MCF 10A (cell line): Measurements from ENCODE around the gene GRIK1. TPM values are rescaled to one million over a fixed set of nuclear protein-coding genes. Genes with fewer than 3 reads are reported as not detected.

Source experiments
- BruUV-seq: library from RNA; stranded (reverse); fragments of 400-500 nt; replicated peaks from 2 replicates; lab custom pipeline; 2021; lab: Mats Ljungman, UMichigan
- CTCF ChIA-PET: fragments of 300-600 bp; sonication (Branson Sonifier 250); formaldehyde crosslinking; extraction: SDS; loops from one replicate; lab custom pipeline; 2021; ENCODE audit warnings: antibody characterized with exemption, inconsistent platforms; lab: Yijun Ruan, JAX
- POLR2A ChIA-PET: fragments of 300-600, 350-650 bp; sonication (Branson Sonifier 250); formaldehyde crosslinking; extraction: SDS; loops from one replicate; lab custom pipeline; 2020; ENCODE audit warnings: antibody characterized with exemption, inconsistent platforms; lab: Yijun Ruan, JAX
- DNase-seq: peaks from one replicate; pipeline ENCODE4 v3.0.0-alpha.2; 2018; ENCODE audit not compliant: unreplicated experiment
- H3K27ac Mint-ChIP-seq: one replicate; pipeline ENCODE4 v1.8.0; 2022; ENCODE audit warnings: mild to moderate bottlenecking, low read depth, mixed read lengths; ENCODE audit not compliant: unreplicated experiment
- H3K27me3 Mint-ChIP-seq: one replicate; pipeline ENCODE4 v1.8.0; 2022; ENCODE audit warnings: mixed read lengths; ENCODE audit not compliant: insufficient read depth, unreplicated experiment
- H3K36me3 Mint-ChIP-seq: one replicate; pipeline ENCODE4 v1.8.0; 2022; ENCODE audit warnings: mild to moderate bottlenecking, moderate library complexity, mixed read lengths; ENCODE audit not compliant: insufficient read depth, unreplicated experiment
- H3K4me1 Mint-ChIP-seq: one replicate; pipeline ENCODE4 v1.8.0; 2022; ENCODE audit warnings: mixed read lengths; ENCODE audit not compliant: insufficient read depth, unreplicated experiment
- H3K4me3 Mint-ChIP-seq: one replicate; pipeline ENCODE4 v1.8.0; 2022; ENCODE audit warnings: mild to moderate bottlenecking, moderate library complexity, mixed read lengths; ENCODE audit not compliant: unreplicated experiment
- H3K9me3 Mint-ChIP-seq: one replicate; pipeline ENCODE4 v1.8.0; 2022; ENCODE audit warnings: mixed read lengths; ENCODE audit not compliant: unreplicated experiment
- CTCF ChIP-seq: fragments of 200-600 bp; IDR thresholded peaks from one replicate; pipeline ENCODE4 v1.8.0; 2022; ENCODE audit warnings: antibody characterized with exemption, mild to moderate bottlenecking; ENCODE audit not compliant: unreplicated experiment
- intact Hi-C: fragments of 100-400 bp; cut with micrococcal nuclease; formaldehyde crosslinking; loops from 2 replicates; pipeline ENCODE4 v1.14.1; 2022
- total RNA-seq: library from RNA; stranded (reverse); gene quantifications from 2 replicates; pipeline ENCODE4 v1.2.3, GENCODE V29; 2022

GRIK1 gene
- total RNA-seq, 1 experiment from 2014 or later: not detected

GRCh38 chr21:29538115-29538514 lies 401.7 kb downstream of the GRIK1 start:
- H3K4me1 Mint-ChIP-seq: no peaks in the 10 kb centered on the region
- ChIA-PET POLR2A (interaction anchor here (0.7 kb wide), 1 partner anchor 78 kb away, joined by 3 read pairs; no protein-coding TSS in a partner anchor), CTCF (no interaction called here)
- no peak for TF ChIP-seq CTCF
- intact Hi-C loops: no loop called here
- no peak overlapping the region for H3K27ac Mint-ChIP-seq
- H3K27me3 Mint-ChIP-seq: no peaks in the 10 kb centered on the region
- H3K9me3 Mint-ChIP-seq: no peaks in the 10 kb centered on the region
- DNase-seq: no peak
- no TSS peak for BruUV-seq
- no peak overlapping the region for H3K4me3 Mint-ChIP-seq
- H3K36me3 Mint-ChIP-seq: no peaks in the 10 kb centered on the region

GRCh38 chr21:29534448-29534847 lies 405.3 kb downstream of the GRIK1 start:
- ChIA-PET POLR2A (interaction anchor here (1.0 kb wide), 1 partner anchor 10 kb away, joined by 3 read pairs; no protein-coding TSS in a partner anchor), CTCF (no interaction called here)
- Mint-ChIP-seq H3K4me3 (no peak overlapping the region), H3K27ac (no peak overlapping the region), H3K4me1 (no peaks in the 10 kb centered on the region), H3K27me3 (no peaks in the 10 kb centered on the region), H3K9me3 (no peaks in the 10 kb centered on the region), H3K36me3 (no peaks in the 10 kb centered on the region)
- no TSS peak for BruUV-seq
- intact Hi-C loops: no loop called here
- no peak for TF ChIP-seq CTCF
- no peak for DNase-seq

GRCh38 chr21:29529139-29529538 lies 410.7 kb downstream of the GRIK1 start:
- no peaks in the 10 kb centered on the region for H3K36me3 Mint-ChIP-seq
- no peak for TF ChIP-seq CTCF
- ChIA-PET POLR2A (no interaction called here), CTCF (no interaction called here)
- peaks cover under 1% of the 10 kb centered on the region for H3K4me1 Mint-ChIP-seq
- intact Hi-C loops: no loop called here
- no peak overlapping the region for H3K27ac Mint-ChIP-seq
- H3K9me3 Mint-ChIP-seq: no peaks in the 10 kb centered on the region
- no peaks in the 10 kb centered on the region for H3K27me3 Mint-ChIP-seq
- no TSS peak for BruUV-seq
- DNase-seq: no peak
- no peak overlapping the region for H3K4me3 Mint-ChIP-seq

- POLR2A ChIA-PET: no interaction called here
- no peaks in the 10 kb centered on the region for H3K27me3 Mint-ChIP-seq
- H3K4me3 Mint-ChIP-seq: no peak overlapping the region
- BruUV-seq: no TSS peak
- no peak for DNase-seq
- H3K9me3 Mint-ChIP-seq: no peaks in the 10 kb centered on the region
- intact Hi-C loops: no loop called here
- no peaks in the 10 kb centered on the region for H3K36me3 Mint-ChIP-seq
- H3K27ac Mint-ChIP-seq: no peak overlapping the region
- H3K4me1 Mint-ChIP-seq: peaks cover 4% of the 10 kb centered on the region
- CTCF ChIA-PET: interaction anchor here (0.6 to 1.0 kb wide), 2 partner anchors 11 to 187 kb away, joined by 3 read pairs; no protein-coding TSS in a partner anchor
- TF ChIP-seq CTCF: no peak
Observed at GRCh38 chr21:29526545-29526944, 413.3 kb downstream of the GRIK1 start.
